GM18870 (cell line): Measurements from ENCODE around the gene CBLIF.
A peak's percentile ranks its signal among the peaks of the same experiment; 100 is the strongest.
"Not testable (repeated sequence)": the region's sequence is repeated elsewhere in the genome, so short reads cannot be mapped to it uniquely, and the experiment has no call there.

Experiments
- ATAC-seq: cut with Tn5 transposase; IDR thresholded peaks from one replicate; pipeline ENCODE4 v1.9.1; 2021; ENCODE audit warnings: moderate library complexity; ENCODE audit not compliant: unreplicated experiment

The CBLIF gene

GRCh38 chr11:59848439-59848838 is 3.1 kb upstream of the CBLIF start:
- ATAC-seq: not testable (repeated sequence)

GRCh38 chr11:59847626-59848025 is 2.3 kb upstream of the CBLIF start:
- ATAC-seq: no peak

- ATAC-seq: no peak
Measured at GRCh38 chr11:59846556-59846955, 1.3 kb upstream of the CBLIF start.

GRCh38 chr11:59842316-59842715 is 3.0 kb downstream of the CBLIF start:
- ATAC-seq: no peak

GRCh38 chr11:59841514-59841913 is 3.8 kb downstream of the CBLIF start:
- ATAC-seq: peak; percentile 70

- ATAC-seq: no peak
Measured at GRCh38 chr11:59839615-59840014, 5.7 kb downstream of the CBLIF start.

- ATAC-seq: no peak
Measured at GRCh38 chr11:59833602-59834001, 11.7 kb downstream of the CBLIF start.

- ATAC-seq: no peak
Measured at GRCh38 chr11:59829358-59829757, 15.9 kb downstream of the CBLIF start.

GRCh38 chr11:59822989-59823566 is 22.2 kb downstream of the CBLIF start:
- ATAC-seq: peak; percentile 80

- no peak for ATAC-seq
Measured at GRCh38 chr11:59818572-59818971, 26.7 kb downstream of the CBLIF start.

GRCh38 chr11:59816434-59816833 is 28.9 kb downstream of the CBLIF start:
- ATAC-seq: not testable (repeated sequence)

- ATAC-seq: no peak
Measured at GRCh38 chr11:59815754-59816153, 29.5 kb downstream of the CBLIF start.

- no peak for ATAC-seq
Measured at GRCh38 chr11:59814021-59814420, 31.3 kb downstream of the CBLIF start.

GRCh38 chr11:59813364-59813763 is 31.9 kb downstream of the CBLIF start:
- no peak for ATAC-seq

GRCh38 chr11:59812220-59812619 is 33.1 kb downstream of the CBLIF start:
- ATAC-seq: no peak

- no peak for ATAC-seq
Measured at GRCh38 chr11:59810911-59811259, 34.4 kb downstream of the CBLIF start.

GRCh38 chr11:59810189-59810910 is 34.9 kb downstream of the CBLIF start, which contains the start of gene MRPL16:
Gene MRPL16 (minus strand): TSS chr11:59810778. CDS start chr11:59810658, 120 bp downstream.
- peak; percentile 87 for ATAC-seq

- ATAC-seq: no peak
Measured at GRCh38 chr11:59807047-59807610, 38.2 kb downstream of the CBLIF start.

GRCh38 chr11:59804061-59804460 is 41.2 kb downstream of the CBLIF start:
- ATAC-seq: no peak

- ATAC-seq: no peak
Measured at GRCh38 chr11:59802639-59803176, 42.6 kb downstream of the CBLIF start.

GRCh38 chr11:59801981-59802638 is 43.2 kb downstream of the CBLIF start:
- no peak for ATAC-seq
